Spleen (tissue), 7 donors: Measurements from ENCODE around the gene RPL38.

ENCODE experiments used
- CTCF ChIP-seq, 11 experiments: fragments of 200-600 bp in 7 of 11; fragments of 450-650 bp in 4 of 11; sonication (generic) in 4 of 11; IDR thresholded peaks in 8 of 11; conservative IDR thresholded peaks in 3 of 11; 1 replicate in 7 of 11; 2 replicates in 4 of 11; pipeline versions ENCODE4 v1.4.0 to v1.8.0; 2016 to 2021; ENCODE audit warnings: antibody characterized with exemption in 11 of 11, inconsistent platforms in 4 of 11, mild to moderate bottlenecking in 1 of 11
- POLR2A ChIP-seq, 3 donors: fragments of 450-650 bp; IDR thresholded peaks; one replicate each; pipeline ENCODE4 v1.5.1; 2017; ENCODE audit warnings: antibody characterized with exemption in 3 of 3, mild to moderate bottlenecking in 1 of 3
- POLR2AphosphoS5 ChIP-seq, 3 donors: sonication (generic); formaldehyde crosslinking; IDR thresholded peaks; one replicate each; pipeline ENCODE4 v1.5.1; 2017; ENCODE audit warnings: antibody characterized with exemption in 3 of 3
- donor health status: DM: no; HTN: no; CAD: no; lungs with moderate emphysema.
- donor health status: DM: no; HTN: no; CAD: no.
- donor health status: DM: no; HTN: no; CAD: no.

- TF ChIP-seq CTCF (IDR thresholded peaks at IDR 0.05 in 8 of 11, conservative IDR thresholded peaks at IDR 0.05 in 3 of 11): no peak
- no peak for TF ChIP-seq POLR2A (IDR thresholded peaks at IDR 0.05)
- TF ChIP-seq POLR2AphosphoS5 (IDR thresholded peaks at IDR 0.05): no peak
These were observed 15.7 kb upstream of the RPL38 start for GRCh38 chr17:74187761-74188160.
